SH-SY5Y (cell line): ENCODE results near the gene NKX2-1.

ENCODE experiments used
- GATA2 ChIP-seq: IDR thresholded peaks from 2 replicates; pipeline ENCODE4 v1.6.1; 2011; ENCODE audit warnings: mild to moderate bottlenecking, low read depth, low read length
- GATA3 ChIP-seq: IDR thresholded peaks from 2 replicates; pipeline ENCODE4 v1.6.1; 2011; ENCODE audit warnings: low read depth, mild to moderate bottlenecking, low read length, moderate library complexity

GRCh38 chr14:36519431-36520321 lies at the start of gene NKX2-1:
- no peak for TF ChIP-seq GATA2
- no peak for TF ChIP-seq GATA3
